ENCODE data around the gene TMUB1.

TMUB1 gene

GRCh38 chr7:151113344-151114150 is 30.3 kb upstream of the TMUB1 start:
- Histone ChIP-seq H4K20me1 (ENCODE audit: insufficient read depth, low read length) (peaks cover 4% of the 10 kb centered on the region; the same call in 1 of the 2 replicates), H3K9ac (ENCODE audit: low read length) (no peak overlapping the region), H3K36me3 (replicated peaks; ENCODE audit: insufficient read depth, low read length) (no peaks in the 10 kb centered on the region), H2AFZ (ENCODE audit: low read length) (no peak overlapping the region), H3K79me2 (ENCODE audit: low read length) (peaks cover 35% of the 10 kb centered on the region), H3K9me2 (replicated peaks; ENCODE audit: insufficient read depth, low read length) (no peaks in the 10 kb centered on the region), H3F3A (ENCODE audit: insufficient read depth, low read length) (no peaks in the 10 kb centered on the region), H3K9me3 (replicated peaks; ENCODE audit: insufficient read depth, low read length) (no peaks in the 10 kb centered on the region), H3K27ac (ENCODE audit: low read length) (no peak overlapping the region), H3K4me2 (ENCODE audit: low read depth, low read length) (no peak overlapping the region), H3K4me3 (ENCODE audit: low read length) (no peak overlapping the region), H3K27me3 (replicated peaks; ENCODE audit: insufficient read depth, low read length) (no peaks in the 10 kb centered on the region), H3K4me1 (ENCODE audit: low read length) (no peaks in the 10 kb centered on the region)
- no peak for TF ChIP-seq EZH2 (optimal IDR thresholded peaks at IDR 0.05; ENCODE audit: low read depth, low read length)
- TF ChIP-seq EZH2phosphoT487 (IDR thresholded peaks at IDR 0.05; ENCODE audit: low read length), result no peak
- no peak for TF ChIP-seq CTCF (IDR thresholded peaks at IDR 0.05; ENCODE audit: low read length)
- no peak for DNase-seq

- no peak overlapping the region for H2AFZ ChIP-seq (ENCODE audit: low read length)
- H3K9me2 ChIP-seq (replicated peaks; ENCODE audit: insufficient read depth, low read length), result no peaks in the 10 kb centered on the region
- no peaks in the 10 kb centered on the region for H3F3A ChIP-seq (ENCODE audit: insufficient read depth, low read length)
- TF ChIP-seq CTCF (IDR thresholded peaks at IDR 0.05; ENCODE audit: low read length) (peak; percentile 95), EZH2 (optimal IDR thresholded peaks at IDR 0.05; ENCODE audit: low read depth, low read length) (no peak)
- H3K4me1 ChIP-seq (ENCODE audit: low read length), result no peaks in the 10 kb centered on the region
- no peak overlapping the region for H3K4me2 ChIP-seq (ENCODE audit: low read depth, low read length)
- H3K27ac ChIP-seq (ENCODE audit: low read length), result no peak overlapping the region
- H3K9ac ChIP-seq (ENCODE audit: low read length), result no peak overlapping the region
- DNase-seq, result peak; percentile 82
- peaks cover 4% of the 10 kb centered on the region; the same call in 1 of the 2 replicates for H4K20me1 ChIP-seq (ENCODE audit: insufficient read depth, low read length)
- no peak overlapping the region for H3K4me3 ChIP-seq (ENCODE audit: low read length)
- H3K36me3 ChIP-seq (replicated peaks; ENCODE audit: insufficient read depth, low read length), result no peaks in the 10 kb centered on the region
- H3K9me3 ChIP-seq (replicated peaks; ENCODE audit: insufficient read depth, low read length), result no peaks in the 10 kb centered on the region
- H3K79me2 ChIP-seq (ENCODE audit: low read length), result peaks cover 33% of the 10 kb centered on the region
- H3K27me3 ChIP-seq (replicated peaks; ENCODE audit: insufficient read depth, low read length), result no peaks in the 10 kb centered on the region
Measured at GRCh38 chr7:151110941-151111645, 27.8 kb upstream of the TMUB1 start.

GRCh38 chr7:151110236-151110940 is 27.1 kb upstream of the TMUB1 start:
- Histone ChIP-seq H3K9me2 (replicated peaks; ENCODE audit: insufficient read depth, low read length) (no peaks in the 10 kb centered on the region), H4K20me1 (ENCODE audit: insufficient read depth, low read length) (peaks cover 4% of the 10 kb centered on the region; the same call in 1 of the 2 replicates), H3K9me3 (replicated peaks; ENCODE audit: insufficient read depth, low read length) (no peaks in the 10 kb centered on the region), H3K4me1 (ENCODE audit: low read length) (no peaks in the 10 kb centered on the region), H3K4me3 (ENCODE audit: low read length) (no peak overlapping the region), H3K36me3 (replicated peaks; ENCODE audit: insufficient read depth, low read length) (no peaks in the 10 kb centered on the region), H2AFZ (ENCODE audit: low read length) (no peak overlapping the region), H3K27me3 (replicated peaks; ENCODE audit: insufficient read depth, low read length) (no peaks in the 10 kb centered on the region), H3K79me2 (ENCODE audit: low read length) (peaks cover 30% of the 10 kb centered on the region), H3F3A (ENCODE audit: insufficient read depth, low read length) (no peaks in the 10 kb centered on the region), H3K27ac (ENCODE audit: low read length) (no peak overlapping the region), H3K9ac (ENCODE audit: low read length) (no peak overlapping the region), H3K4me2 (ENCODE audit: low read depth, low read length) (no peak overlapping the region)
- no peak for TF ChIP-seq CTCF (IDR thresholded peaks at IDR 0.05; ENCODE audit: low read length)
- TF ChIP-seq EZH2phosphoT487 (IDR thresholded peaks at IDR 0.05; ENCODE audit: low read length), result no peak
- TF ChIP-seq EZH2 (optimal IDR thresholded peaks at IDR 0.05; ENCODE audit: low read depth, low read length), result no peak
- DNase-seq, result no peak

All from MM.1S (cell line).